Fibroblast of lung (primary cell): ENCODE measurements around the gene GLB1L3.

Source experiments
- CTCF ChIP-seq, 2 donors: IDR thresholded peaks in 1 of 2; conservative IDR thresholded peaks in 1 of 2; 1 replicate in 1 of 2; 2 replicates in 1 of 2; pipeline ENCODE4 v1.5.1; 2011 to 2012; ENCODE audit warnings: low read length in 2 of 2, control low read depth in 1 of 2, inconsistent platforms in 1 of 2, low read depth in 1 of 2, mild to moderate bottlenecking in 1 of 2
- EZH2 ChIP-seq: IDR thresholded peaks from 2 replicates; pipeline ENCODE4 v1.5.1; 2012; ENCODE audit warnings: low read length, control low read depth, mild to moderate bottlenecking; ENCODE audit errors: missing control alignments

GRCh38 chr11:134238956-134239355 lies 37.2 kb upstream of the GLB1L3 start:
- TF ChIP-seq CTCF (conservative IDR thresholded peaks at IDR 0.05 in 1 of 2, IDR thresholded peaks at IDR 0.05 in 1 of 2; ENCODE audit: low read depth in 1 of 2, low read length in 2 of 2) (no peak), EZH2 (no peak)
